PC-9 (cell line): ENCODE data around the gene MED9. TPM values are rescaled to one million over a fixed set of nuclear protein-coding genes. Genes with fewer than 3 reads are reported as not detected.

Source experiments
- BruUV-seq: library from RNA; stranded (reverse); fragments of 400-500 nt; replicated peaks from 2 replicates; lab custom pipeline; 2021; lab: Mats Ljungman, UMichigan
- CTCF ChIA-PET: fragments of 300-600 bp; sonication (Branson Sonifier 250); formaldehyde crosslinking; loops from one replicate; lab custom pipeline; 2022; ENCODE audit warnings: antibody characterized with exemption; lab: Charles Lee
- POLR2A ChIA-PET: fragments of 300-600 bp; sonication (Branson Sonifier 250); formaldehyde crosslinking; loops from one replicate; lab custom pipeline; 2022; ENCODE audit warnings: antibody characterized with exemption; ENCODE audit not compliant: unreplicated experiment; lab: Charles Lee
- DNase-seq, 2 experiments: peaks; one replicate each; pipeline versions ENCODE4 v3.0.0 to v3.0.0-alpha.2; 2015 to 2022; ENCODE audit warnings: mixed read lengths in 1 of 2
- H2AFZ ChIP-seq: fragments of 200-600 bp; sonication (generic); 2 replicates; pipeline ENCODE4 v1.8.1; 2017; ENCODE audit warnings: antibody characterized with exemption
- H3F3A ChIP-seq: fragments of 200-600 bp; sonication (generic); 2 replicates; pipeline ENCODE4 v1.8.1; 2017; ENCODE audit warnings: antibody characterized with exemption, mild to moderate bottlenecking, low read depth; ENCODE audit not compliant: insufficient read depth
- H3K27ac ChIP-seq: fragments of 200-600 bp; sonication (generic); 2 replicates; pipeline ENCODE4 v1.6.1; 2016; ENCODE audit warnings: mixed run types
- H3K27me3 ChIP-seq: fragments of 200-600 bp; sonication (generic); 2 replicates; pipeline ENCODE4 v1.6.1; 2016; ENCODE audit warnings: low read depth, mixed run types; ENCODE audit not compliant: insufficient read depth
- H3K36me3 ChIP-seq: fragments of 200-600 bp; sonication (generic); 2 replicates; pipeline ENCODE4 v1.6.1; 2016; ENCODE audit warnings: low read depth, mixed run types
- H3K4me1 ChIP-seq: fragments of 200-600 bp; sonication (generic); replicated peaks from 2 replicates; pipeline ENCODE4 v1.6.1; 2016; ENCODE audit warnings: mixed run types; ENCODE audit not compliant: insufficient read depth
- H3K4me2 ChIP-seq: fragments of 200-600 bp; sonication (generic); 2 replicates; pipeline ENCODE4 v1.6.1; 2017; ENCODE audit warnings: mixed run types
- H3K4me3 ChIP-seq: fragments of 200-600 bp; sonication (generic); 2 replicates; pipeline ENCODE4 v1.6.1; 2016; ENCODE audit warnings: mixed run types
- H3K79me2 ChIP-seq: fragments of 200-600 bp; sonication (generic); 2 replicates; pipeline ENCODE4 v1.6.1; 2017; ENCODE audit warnings: low read depth, mixed run types
- H3K9me2 ChIP-seq: fragments of 200-600 bp; sonication (generic); 2 replicates; pipeline ENCODE4 v1.8.1; 2017; ENCODE audit warnings: mild to moderate bottlenecking; ENCODE audit not compliant: insufficient read depth
- H3K9me3 ChIP-seq: fragments of 200-600 bp; sonication (generic); 2 replicates; pipeline ENCODE4 v1.8.1; 2016; ENCODE audit warnings: low read depth; ENCODE audit not compliant: insufficient read depth
- H4K20me1 ChIP-seq: fragments of 200-600 bp; sonication (generic); 2 replicates; pipeline ENCODE4 v1.8.1; 2017; ENCODE audit not compliant: insufficient read depth
- CTCF ChIP-seq: fragments of 200-600 bp; sonication (generic); conservative IDR thresholded peaks from 2 replicates; pipeline ENCODE4 v1.6.1; 2017; ENCODE audit warnings: mixed run types, antibody characterized with exemption, mild to moderate bottlenecking, moderate library complexity
- EZH2 ChIP-seq: fragments of 200-600 bp; sonication (generic); IDR thresholded peaks from 2 replicates; pipeline ENCODE4 v1.8.0; 2017; ENCODE audit warnings: antibody characterized with exemption, low read depth
- intact Hi-C: fragments of 100-400 bp; cut with micrococcal nuclease; formaldehyde crosslinking; loops from one replicate; pipeline ENCODE4 v1.10.0; 2022; ENCODE audit not compliant: unreplicated experiment
- total RNA-seq: library from RNA; stranded (reverse); gene quantifications from 2 replicates; pipeline ENCODE4 v1.2.3, GENCODE V29; 2021

MED9 gene
- total RNA-seq, 1 experiment from 2014 or later = 15.8 TPM

GRCh38 chr17:17497845-17498520 lies 21.2 kb downstream of the MED9 start:
- H3K4me2 ChIP-seq = no peak overlapping the region
- no peaks in the 10 kb centered on the region; the same call in 1 of the 2 replicates for H3K4me1 ChIP-seq
- no peak overlapping the region for H3K4me3 ChIP-seq
- ChIA-PET CTCF (interaction anchor here (1.9 to 2.8 kb wide), 2 partner anchors 14 to 116 kb away, joined by 9 to 13 read pairs; no protein-coding TSS in a partner anchor), POLR2A (no interaction called here)
- intact Hi-C loops = loop anchor here (2.0 to 10.0 kb wide), 2 partner anchors 143 to 417 kb away; no protein-coding TSS in a partner anchor
- no peaks in the 10 kb centered on the region for H3K79me2 ChIP-seq
- peaks cover 26% of the 10 kb centered on the region for H4K20me1 ChIP-seq
- no peaks in the 10 kb centered on the region for H3K9me3 ChIP-seq
- H3K27me3 ChIP-seq = no peaks in the 10 kb centered on the region
- no TSS peak for BruUV-seq
- H3F3A ChIP-seq = peaks cover 14% of the 10 kb centered on the region; the same call in 1 of the 2 replicates
- no peaks in the 10 kb centered on the region for H3K9me2 ChIP-seq
- TF ChIP-seq CTCF (no peak), EZH2 (no peak)
- no peaks in the 10 kb centered on the region for H3K36me3 ChIP-seq
- H3K27ac ChIP-seq = no peak overlapping the region
- no peak for DNase-seq
- H2AFZ ChIP-seq = no peak overlapping the region

- intact Hi-C loops = loop anchor here (10.0 kb wide), 1 partner anchor 416 kb away; no protein-coding TSS in a partner anchor
- Histone ChIP-seq H4K20me1 (peaks cover 24% of the 10 kb centered on the region), H3K4me2 (no peak overlapping the region), H3K27ac (no peak overlapping the region), H3K27me3 (no peaks in the 10 kb centered on the region), H3K4me1 (no peaks in the 10 kb centered on the region; the same call in 1 of the 2 replicates), H3F3A (peaks cover 7% of the 10 kb centered on the region; the same call in 1 of the 2 replicates), H3K9me2 (no peaks in the 10 kb centered on the region), H3K79me2 (no peaks in the 10 kb centered on the region), H3K4me3 (no peak overlapping the region), H3K9me3 (no peaks in the 10 kb centered on the region), H3K36me3 (no peaks in the 10 kb centered on the region), H2AFZ (no peak overlapping the region)
- no TSS peak for BruUV-seq
- TF ChIP-seq CTCF (no peak), EZH2 (no peak)
- ChIA-PET CTCF (no interaction called here), POLR2A (no interaction called here)
- no peak for DNase-seq
Measured at GRCh38 chr17:17498606-17499301, 22.0 kb downstream of the MED9 start.

- H3K27ac ChIP-seq = no peak overlapping the region
- DNase-seq = no peak
- no peak overlapping the region for H2AFZ ChIP-seq
- no peaks in the 10 kb centered on the region for H3K9me3 ChIP-seq
- CTCF ChIA-PET = interaction anchor here (0.6 to 0.9 kb wide), 2 partner anchors 12 to 141 kb away, joined by 3 to 4 read pairs; no protein-coding TSS in a partner anchor
- H3K27me3 ChIP-seq = no peaks in the 10 kb centered on the region
- intact Hi-C loops = loop anchor here (10.0 kb wide), 1 partner anchor 415 kb away; no protein-coding TSS in a partner anchor
- H3K79me2 ChIP-seq = no peaks in the 10 kb centered on the region
- H3K36me3 ChIP-seq = no peaks in the 10 kb centered on the region
- H4K20me1 ChIP-seq = peaks cover 21% of the 10 kb centered on the region
- no TSS peak for BruUV-seq
- H3K4me2 ChIP-seq = no peak overlapping the region
- no peaks in the 10 kb centered on the region; the same call in 1 of the 2 replicates for H3K4me1 ChIP-seq
- POLR2A ChIA-PET = interaction anchor here (0.6 kb wide), 1 partner anchor 80 kb away, joined by 8 read pairs; no protein-coding TSS in a partner anchor
- H3F3A ChIP-seq = 0 out of 2 replicates have a peak, but pooled peaks cover under 1% of the 10 kb centered on the region
- H3K4me3 ChIP-seq = no peak overlapping the region
- no peaks in the 10 kb centered on the region for H3K9me2 ChIP-seq
- TF ChIP-seq CTCF = no peak
Measured at GRCh38 chr17:17499402-17500145, 22.8 kb downstream of the MED9 start.
